Measurements from ENCODE around the gene U2AF2. TPM values are rescaled to one million over a fixed set of nuclear protein-coding genes. Genes with fewer than 3 reads are reported as not detected.

Gene U2AF2
- total and polyA plus RNA-seq, 2 experiments from 2014 or later, result 16.1 to 99.6 TPM

DNA sequence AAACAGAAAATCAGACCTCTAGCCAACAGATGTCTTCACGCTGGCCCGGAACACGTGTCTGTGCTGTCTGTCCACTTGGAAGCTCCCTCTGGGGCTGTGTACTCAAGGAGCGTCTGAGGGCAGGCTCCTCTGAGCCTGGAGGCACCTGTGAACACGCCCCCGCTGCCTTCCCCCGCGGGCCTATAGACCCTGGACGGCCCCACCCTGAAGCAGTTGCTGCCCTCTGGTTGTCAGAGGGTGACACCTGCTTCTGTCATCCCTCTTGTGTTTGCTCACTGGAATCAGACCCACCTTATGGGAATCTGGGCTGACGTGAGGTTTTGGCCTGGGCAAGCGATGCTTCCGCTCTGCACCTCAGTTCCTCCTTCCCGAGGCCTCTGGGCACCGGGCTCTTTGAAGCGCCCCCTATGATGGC is 39.4 kb downstream of the U2AF2 start:
- Histone ChIP-seq H3K36me3 (replicated peaks; ENCODE audit: insufficient read depth, low read depth) (no peaks in the 10 kb centered on the region), H3K4me3 (no peak overlapping the region), H4K20me1 (ENCODE audit: insufficient read depth, poor library complexity, severe bottlenecking) (no peaks in the 10 kb centered on the region), H3K27ac (no peak overlapping the region), H3K4me2 (no peak overlapping the region), H3K9me2 (replicated peaks; ENCODE audit: insufficient read depth) (no peaks in the 10 kb centered on the region), H3K27me3 (no peaks in the 10 kb centered on the region), H3K79me2 (peaks cover 4% of the 10 kb centered on the region), H2AFZ (no peak overlapping the region), H3K4me1 (ENCODE audit: insufficient read depth) (no peaks in the 10 kb centered on the region), H3K9me3 (ENCODE audit: low read depth) (no peaks in the 10 kb centered on the region)
- TF ChIP-seq, protein P1, sequence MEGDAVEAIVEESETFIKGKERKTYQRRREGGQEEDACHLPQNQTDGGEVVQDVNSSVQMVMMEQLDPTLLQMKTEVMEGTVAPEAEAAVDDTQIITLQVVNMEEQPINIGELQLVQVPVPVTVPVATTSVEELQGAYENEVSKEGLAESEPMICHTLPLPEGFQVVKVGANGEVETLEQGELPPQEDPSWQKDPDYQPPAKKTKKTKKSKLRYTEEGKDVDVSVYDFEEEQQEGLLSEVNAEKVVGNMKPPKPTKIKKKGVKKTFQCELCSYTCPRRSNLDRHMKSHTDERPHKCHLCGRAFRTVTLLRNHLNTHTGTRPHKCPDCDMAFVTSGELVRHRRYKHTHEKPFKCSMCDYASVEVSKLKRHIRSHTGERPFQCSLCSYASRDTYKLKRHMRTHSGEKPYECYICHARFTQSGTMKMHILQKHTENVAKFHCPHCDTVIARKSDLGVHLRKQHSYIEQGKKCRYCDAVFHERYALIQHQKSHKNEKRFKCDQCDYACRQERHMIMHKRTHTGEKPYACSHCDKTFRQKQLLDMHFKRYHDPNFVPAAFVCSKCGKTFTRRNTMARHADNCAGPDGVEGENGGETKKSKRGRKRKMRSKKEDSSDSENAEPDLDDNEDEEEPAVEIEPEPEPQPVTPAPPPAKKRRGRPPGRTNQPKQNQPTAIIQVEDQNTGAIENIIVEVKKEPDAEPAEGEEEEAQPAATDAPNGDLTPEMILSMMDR (IDR thresholded peaks at IDR 0.05; ENCODE audit: poor library complexity), result no peak
- no peak for TF ChIP-seq EZH2 (IDR thresholded peaks at IDR 0.05; ENCODE audit: borderline replicate concordance)
- no peak for TF ChIP-seq EZH2phosphoT487 (IDR thresholded peaks at IDR 0.05; ENCODE audit: low read depth, severe bottlenecking, unreplicated experiment)
- WGBS (ENCODE audit: low lambda C conversion rate, missing lambda C conversion rate), result 90% methylated on average over 15 of the region's 15 CpGs
- DNase-seq (ENCODE audit: low spot score), result no peak

DNA sequence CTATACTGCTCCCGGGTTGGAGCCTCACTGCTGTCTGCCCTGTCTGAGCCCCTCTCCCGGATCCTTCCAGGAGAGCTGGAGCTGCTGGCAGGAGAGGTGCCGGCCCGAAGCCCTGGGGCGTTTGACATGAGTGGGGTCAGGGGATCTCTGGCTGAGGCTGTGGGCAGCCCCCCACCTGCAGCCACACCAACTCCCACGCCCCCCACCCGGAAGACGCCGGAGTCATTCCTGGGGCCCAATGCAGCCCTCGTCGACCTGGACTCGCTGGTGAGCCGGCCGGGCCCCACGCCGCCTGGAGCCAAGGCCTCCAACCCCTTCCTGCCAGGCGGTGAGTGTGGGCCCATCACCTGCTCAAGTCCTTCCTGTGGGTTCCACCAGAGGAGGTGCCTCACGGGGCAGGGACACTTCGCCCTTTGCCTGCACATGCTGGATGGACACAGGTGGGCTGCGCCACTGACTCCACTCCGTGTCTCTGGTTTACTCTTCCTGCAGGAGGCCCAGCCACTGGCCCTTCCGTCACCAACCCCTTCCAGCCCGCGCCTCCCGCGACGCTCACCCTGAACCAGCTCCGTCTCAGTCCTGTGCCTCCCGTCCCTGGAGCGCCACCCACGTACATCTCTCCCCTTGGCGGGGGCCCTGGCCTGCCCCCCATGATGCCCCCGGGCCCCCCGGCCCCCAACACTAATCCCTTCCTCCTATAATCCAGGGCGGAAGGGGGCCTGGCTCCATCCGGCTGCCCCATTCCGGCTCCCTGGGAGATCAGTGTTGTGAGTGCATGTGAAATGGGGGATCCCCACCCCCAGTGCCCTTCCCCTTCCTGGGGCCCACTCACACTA is 40.0 kb downstream of the U2AF2 start:
- Histone ChIP-seq H3K4me3 (no peak overlapping the region), H3K4me2 (no peak overlapping the region), H3K4me1 (ENCODE audit: insufficient read depth) (no peaks in the 10 kb centered on the region), H3K79me2 (peaks cover 4% of the 10 kb centered on the region), H4K20me1 (ENCODE audit: insufficient read depth, poor library complexity, severe bottlenecking) (no peaks in the 10 kb centered on the region), H2AFZ (no peak overlapping the region), H3K27ac (no peak overlapping the region), H3K36me3 (replicated peaks; ENCODE audit: insufficient read depth, low read depth) (no peaks in the 10 kb centered on the region), H3K27me3 (no peaks in the 10 kb centered on the region), H3K9me3 (ENCODE audit: low read depth) (no peaks in the 10 kb centered on the region), H3K9me2 (replicated peaks; ENCODE audit: insufficient read depth) (no peaks in the 10 kb centered on the region)
- WGBS (ENCODE audit: low lambda C conversion rate, missing lambda C conversion rate), result 95% methylated on average over 11 of the region's 37 CpGs
- no peak for DNase-seq (ENCODE audit: low spot score)
- no peak for TF ChIP-seq EZH2phosphoT487 (IDR thresholded peaks at IDR 0.05; ENCODE audit: low read depth, severe bottlenecking, unreplicated experiment)
- TF ChIP-seq, protein P1 (IDR thresholded peaks at IDR 0.05; ENCODE audit: poor library complexity), result no peak

DNA sequence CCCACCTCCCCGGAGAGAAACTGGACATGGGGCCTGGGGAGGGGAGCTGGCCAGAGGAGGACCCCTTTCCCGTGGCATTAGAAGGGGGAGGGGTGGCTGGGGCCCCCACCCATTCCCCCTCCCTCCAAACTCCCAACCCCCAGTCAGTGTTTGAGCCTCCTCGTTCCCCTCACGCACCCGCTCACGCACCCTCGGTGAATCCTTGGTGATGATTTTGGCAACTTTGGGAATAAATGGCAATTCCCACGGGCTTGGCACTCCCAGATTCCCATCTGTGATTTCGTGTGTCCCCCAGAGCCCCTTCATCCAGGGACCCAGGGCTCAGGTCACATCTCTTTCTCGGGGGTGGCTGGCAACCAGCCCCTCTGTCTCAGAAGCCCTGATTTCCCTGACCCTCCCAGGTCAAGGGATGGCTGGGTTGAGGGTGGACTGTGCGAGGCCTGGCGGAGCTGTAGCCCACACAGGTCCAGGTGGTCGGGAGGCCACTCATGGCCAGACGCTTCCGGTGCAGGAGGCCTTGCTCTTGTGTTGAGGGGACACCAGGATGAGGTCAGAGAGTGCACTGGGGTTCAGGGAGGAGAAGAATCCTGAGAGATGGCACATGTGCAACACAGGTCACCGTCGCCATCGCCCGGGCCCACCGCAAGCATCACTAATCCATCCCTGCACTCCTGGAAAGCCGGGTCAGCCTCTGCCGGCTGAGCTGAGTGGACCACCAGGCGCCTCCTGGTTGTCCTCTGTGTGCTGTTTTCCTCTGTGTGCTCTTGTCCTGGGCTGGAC is 40.9 kb downstream of the U2AF2 start:
- Histone ChIP-seq H3K27me3 (no peaks in the 10 kb centered on the region), H3K27ac (no peak overlapping the region), H3K36me3 (replicated peaks; ENCODE audit: insufficient read depth, low read depth) (no peaks in the 10 kb centered on the region)

More for the DNA sequence above, 40.9 kb downstream of the U2AF2 start:
- H3K4me3 ChIP-seq, result no peak overlapping the region
- H2AFZ ChIP-seq, result no peak overlapping the region
- H3K79me2 ChIP-seq, result no peaks in the 10 kb centered on the region
- H3K9me3 ChIP-seq (ENCODE audit: low read depth), result no peaks in the 10 kb centered on the region
- H3K9me2 ChIP-seq (replicated peaks; ENCODE audit: insufficient read depth), result no peaks in the 10 kb centered on the region
- H4K20me1 ChIP-seq (ENCODE audit: insufficient read depth, poor library complexity, severe bottlenecking), result no peaks in the 10 kb centered on the region
- TF ChIP-seq, protein P1 (IDR thresholded peaks at IDR 0.05; ENCODE audit: poor library complexity), result no peak
- no peak for TF ChIP-seq EZH2phosphoT487 (IDR thresholded peaks at IDR 0.05; ENCODE audit: low read depth, severe bottlenecking, unreplicated experiment)
- no peaks in the 10 kb centered on the region for H3K4me1 ChIP-seq (ENCODE audit: insufficient read depth)
- no peak for DNase-seq (ENCODE audit: low spot score)
- WGBS (ENCODE audit: low lambda C conversion rate, missing lambda C conversion rate), result 97% methylated on average over 21 of the region's 23 CpGs
- H3K4me2 ChIP-seq, result no peak overlapping the region

All from hepatocyte (in vitro differentiated cells).